HepG2 (cell line): Measurements from ENCODE around the gene LRRIQ4. TPM values are rescaled to one million over a fixed set of nuclear protein-coding genes. Genes with fewer than 3 reads are reported as not detected.

ENCODE experiments used
- CHCHD3 ChIP-seq: sonication (generic); formaldehyde crosslinking; IDR thresholded peaks from 2 replicates; pipeline ENCODE4 v1.8.0; 2022; ENCODE audit warnings: mild to moderate bottlenecking, missing genetic modification reagents, moderate library complexity
- MEF2D ChIP-seq: sonication (generic); formaldehyde crosslinking; IDR thresholded peaks from 2 replicates; pipeline ENCODE4 v1.5.1; 2020; ENCODE audit warnings: mild to moderate bottlenecking, missing genetic modification reagents
- PAX8 ChIP-seq: sonication (generic); formaldehyde crosslinking; IDR thresholded peaks from 2 replicates; pipeline ENCODE4 v1.8.0; 2022; ENCODE audit warnings: mild to moderate bottlenecking, missing genetic modification reagents, borderline replicate concordance
- SETDB1 ChIP-seq: sonication (generic); formaldehyde crosslinking; IDR thresholded peaks from 2 replicates; pipeline ENCODE4 v1.5.1; 2020; ENCODE audit warnings: missing genetic modification reagents, mild to moderate bottlenecking, borderline replicate concordance
- TAF1 ChIP-seq: sonication (generic); formaldehyde crosslinking; IDR thresholded peaks from 2 replicates; pipeline ENCODE4 v1.4.0; 2020; ENCODE audit warnings: missing genetic modification reagents
- ZNF326 ChIP-seq: sonication (generic); formaldehyde crosslinking; IDR thresholded peaks from 2 replicates; pipeline ENCODE4 v1.4.0; 2020; ENCODE audit warnings: missing genetic modification reagents, borderline replicate concordance
- ZNF609 ChIP-seq: sonication (generic); formaldehyde crosslinking; IDR thresholded peaks from 2 replicates; pipeline ENCODE4 v1.4.0; 2020; ENCODE audit warnings: mild to moderate bottlenecking, missing genetic modification reagents, borderline replicate concordance
- ZNF792 ChIP-seq: IDR thresholded peaks from 2 replicates; pipeline ENCODE4 v1.6.1; 2016
- polyA plus RNA-seq, 8 experiments: library from polyadenylated mRNA; depleted of rRNA in 3 of 8; stranded (reverse) in 7 of 8; unstranded in 1 of 8; fragments of >200 nt; fragmentation: Illumina TruSeq in 4 of 8; extraction: Trizol in 4 of 8; gene quantifications; 2 replicates each; pipeline versions ENCODE4 v1.2.1 to v1.2.3, GENCODE V29; 2011 to 2016; ENCODE audit warnings: low read depth in 4 of 8, missing spikeins in 1 of 8, mixed read lengths in 1 of 8; ENCODE audit not compliant: insufficient read depth in 1 of 8
- total RNA-seq, 5 experiments: library from RNA; depleted of rRNA; stranded (reverse); fragments of >200 nt; fragmentation: Illumina TruSeq; extraction: Trizol; gene quantifications; 2 replicates each; pipeline ENCODE4 v1.2.3, GENCODE V29; 2016; ENCODE audit warnings: low read depth in 1 of 5
- TF ChIP-seq, protein P1 (sequence below): sonication (generic); formaldehyde crosslinking; IDR thresholded peaks from 2 replicates; pipeline ENCODE4 v1.5.1; 2020; ENCODE audit warnings: mild to moderate bottlenecking, missing genetic modification reagents, borderline replicate concordance
- TF ChIP-seq, protein P2 (sequence below): sonication (generic); formaldehyde crosslinking; conservative IDR thresholded peaks from 2 replicates; pipeline ENCODE4 v1.4.0; 2020; ENCODE audit warnings: mild to moderate bottlenecking, missing genetic modification reagents, moderate library complexity
- TF ChIP-seq, protein P3 (sequence below): sonication (generic); formaldehyde crosslinking; IDR thresholded peaks from 2 replicates; pipeline ENCODE4 v1.4.0; 2020; ENCODE audit warnings: mild to moderate bottlenecking, missing genetic modification reagents

The LRRIQ4 gene
- total and polyA plus RNA-seq, 2 of the 13 experiments (the other 11 are each of a cell fraction or from before 2014, with no cell fraction given), result not detected

DNA sequence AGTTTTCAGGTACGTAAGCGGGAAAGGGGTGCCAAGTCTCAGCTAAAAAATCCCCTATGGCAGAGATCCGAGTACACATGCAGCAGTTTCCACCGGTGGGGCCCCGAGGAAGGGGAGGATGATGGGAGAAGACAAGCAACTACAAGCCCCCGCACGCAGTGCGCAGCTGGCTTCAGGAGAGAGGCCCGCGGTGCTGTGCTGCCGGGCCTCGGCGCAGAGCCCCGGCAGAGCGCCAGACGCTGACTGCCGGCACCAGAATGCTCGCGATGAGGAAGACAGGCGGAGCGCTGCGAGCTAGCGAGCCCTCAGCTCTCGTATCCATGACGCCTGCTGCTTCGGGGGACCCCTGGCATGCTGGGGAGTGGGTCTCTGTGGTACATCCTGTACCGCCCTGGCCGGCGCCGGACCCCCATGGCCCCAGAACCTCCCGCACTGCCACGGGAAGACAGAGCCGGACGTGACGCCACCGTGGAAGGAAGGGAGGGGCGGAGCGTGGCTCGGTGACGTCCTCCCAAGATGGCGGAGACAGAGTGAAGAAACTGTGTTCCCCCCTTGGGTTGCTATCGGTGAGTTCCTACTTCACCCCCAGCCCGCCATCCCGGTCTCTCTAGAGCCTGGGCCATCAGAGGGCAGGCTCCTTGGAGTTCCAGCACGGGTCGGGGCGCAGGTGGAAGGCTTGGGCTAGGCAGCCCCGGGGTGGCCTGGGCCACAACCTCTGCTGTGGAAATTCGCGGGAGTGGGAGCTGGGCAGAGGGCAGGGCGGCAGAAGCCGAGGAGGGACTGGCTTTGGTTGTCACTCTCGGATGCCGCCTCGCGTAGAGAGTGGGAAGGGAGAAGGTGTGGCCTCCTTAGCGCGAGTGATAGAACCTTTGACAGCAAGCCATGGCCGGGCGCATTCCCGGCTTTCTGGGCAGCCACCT, 39.5 kb upstream of the LRRIQ4 start, which contains the start of gene MYNN (continued):
- TF ChIP-seq, protein P1, sequence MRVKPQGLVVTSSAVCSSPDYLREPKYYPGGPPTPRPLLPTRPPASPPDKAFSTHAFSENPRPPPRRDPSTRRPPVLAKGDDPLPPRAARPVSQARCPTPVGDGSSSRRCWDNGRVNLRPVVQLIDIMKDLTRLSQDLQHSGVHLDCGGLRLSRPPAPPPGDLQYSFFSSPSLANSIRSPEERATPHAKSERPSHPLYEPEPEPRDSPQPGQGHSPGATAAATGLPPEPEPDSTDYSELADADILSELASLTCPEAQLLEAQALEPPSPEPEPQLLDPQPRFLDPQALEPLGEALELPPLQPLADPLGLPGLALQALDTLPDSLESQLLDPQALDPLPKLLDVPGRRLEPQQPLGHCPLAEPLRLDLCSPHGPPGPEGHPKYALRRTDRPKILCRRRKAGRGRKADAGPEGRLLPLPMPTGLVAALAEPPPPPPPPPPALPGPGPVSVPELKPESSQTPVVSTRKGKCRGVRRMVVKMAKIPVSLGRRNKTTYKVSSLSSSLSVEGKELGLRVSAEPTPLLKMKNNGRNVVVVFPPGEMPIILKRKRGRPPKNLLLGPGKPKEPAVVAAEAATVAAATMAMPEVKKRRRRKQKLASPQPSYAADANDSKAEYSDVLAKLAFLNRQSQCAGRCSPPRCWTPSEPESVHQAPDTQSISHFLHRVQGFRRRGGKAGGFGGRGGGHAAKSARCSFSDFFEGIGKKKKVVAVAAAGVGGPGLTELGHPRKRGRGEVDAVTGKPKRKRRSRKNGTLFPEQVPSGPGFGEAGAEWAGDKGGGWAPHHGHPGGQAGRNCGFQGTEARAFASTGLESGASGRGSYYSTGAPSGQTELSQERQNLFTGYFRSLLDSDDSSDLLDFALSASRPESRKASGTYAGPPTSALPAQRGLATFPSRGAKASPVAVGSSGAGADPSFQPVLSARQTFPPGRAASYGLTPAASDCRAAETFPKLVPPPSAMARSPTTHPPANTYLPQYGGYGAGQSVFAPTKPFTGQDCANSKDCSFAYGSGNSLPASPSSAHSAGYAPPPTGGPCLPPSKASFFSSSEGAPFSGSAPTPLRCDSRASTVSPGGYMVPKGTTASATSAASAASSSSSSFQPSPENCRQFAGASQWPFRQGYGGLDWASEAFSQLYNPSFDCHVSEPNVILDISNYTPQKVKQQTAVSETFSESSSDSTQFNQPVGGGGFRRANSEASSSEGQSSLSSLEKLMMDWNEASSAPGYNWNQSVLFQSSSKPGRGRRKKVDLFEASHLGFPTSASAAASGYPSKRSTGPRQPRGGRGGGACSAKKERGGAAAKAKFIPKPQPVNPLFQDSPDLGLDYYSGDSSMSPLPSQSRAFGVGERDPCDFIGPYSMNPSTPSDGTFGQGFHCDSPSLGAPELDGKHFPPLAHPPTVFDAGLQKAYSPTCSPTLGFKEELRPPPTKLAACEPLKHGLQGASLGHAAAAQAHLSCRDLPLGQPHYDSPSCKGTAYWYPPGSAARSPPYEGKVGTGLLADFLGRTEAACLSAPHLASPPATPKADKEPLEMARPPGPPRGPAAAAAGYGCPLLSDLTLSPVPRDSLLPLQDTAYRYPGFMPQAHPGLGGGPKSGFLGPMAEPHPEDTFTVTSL (CRISPR knock-in tag), result no peak
- TF ChIP-seq MEF2D (CRISPR knock-in tag) (0 out of 2 replicates have a peak, but pooled peaks have one; percentile 50), CHCHD3 (no peak), TAF1 (CRISPR knock-in tag) (peak; percentile 88), ZNF792 (CRISPR knock-in tag) (peak; percentile 45; the same call in 1 of the 2 replicates), SETDB1 (CRISPR knock-in tag) (no peak), PAX8 (0 out of 2 replicates have a peak, but pooled peaks have one; percentile 57), ZNF609 (CRISPR knock-in tag) (no peak; the same call in 1 of the 2 replicates), ZNF326 (CRISPR knock-in tag) (no peak)
- TF ChIP-seq, protein P2, sequence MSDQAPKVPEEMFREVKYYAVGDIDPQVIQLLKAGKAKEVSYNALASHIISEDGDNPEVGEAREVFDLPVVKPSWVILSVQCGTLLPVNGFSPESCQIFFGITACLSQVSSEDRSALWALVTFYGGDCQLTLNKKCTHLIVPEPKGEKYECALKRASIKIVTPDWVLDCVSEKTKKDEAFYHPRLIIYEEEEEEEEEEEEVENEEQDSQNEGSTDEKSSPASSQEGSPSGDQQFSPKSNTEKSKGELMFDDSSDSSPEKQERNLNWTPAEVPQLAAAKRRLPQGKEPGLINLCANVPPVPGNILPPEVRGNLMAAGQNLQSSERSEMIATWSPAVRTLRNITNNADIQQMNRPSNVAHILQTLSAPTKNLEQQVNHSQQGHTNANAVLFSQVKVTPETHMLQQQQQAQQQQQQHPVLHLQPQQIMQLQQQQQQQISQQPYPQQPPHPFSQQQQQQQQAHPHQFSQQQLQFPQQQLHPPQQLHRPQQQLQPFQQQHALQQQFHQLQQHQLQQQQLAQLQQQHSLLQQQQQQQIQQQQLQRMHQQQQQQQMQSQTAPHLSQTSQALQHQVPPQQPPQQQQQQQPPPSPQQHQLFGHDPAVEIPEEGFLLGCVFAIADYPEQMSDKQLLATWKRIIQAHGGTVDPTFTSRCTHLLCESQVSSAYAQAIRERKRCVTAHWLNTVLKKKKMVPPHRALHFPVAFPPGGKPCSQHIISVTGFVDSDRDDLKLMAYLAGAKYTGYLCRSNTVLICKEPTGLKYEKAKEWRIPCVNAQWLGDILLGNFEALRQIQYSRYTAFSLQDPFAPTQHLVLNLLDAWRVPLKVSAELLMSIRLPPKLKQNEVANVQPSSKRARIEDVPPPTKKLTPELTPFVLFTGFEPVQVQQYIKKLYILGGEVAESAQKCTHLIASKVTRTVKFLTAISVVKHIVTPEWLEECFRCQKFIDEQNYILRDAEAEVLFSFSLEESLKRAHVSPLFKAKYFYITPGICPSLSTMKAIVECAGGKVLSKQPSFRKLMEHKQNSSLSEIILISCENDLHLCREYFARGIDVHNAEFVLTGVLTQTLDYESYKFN (CRISPR knock-in tag), result no peak; the same call in 1 of the 2 replicates
- TF ChIP-seq, protein P3, sequence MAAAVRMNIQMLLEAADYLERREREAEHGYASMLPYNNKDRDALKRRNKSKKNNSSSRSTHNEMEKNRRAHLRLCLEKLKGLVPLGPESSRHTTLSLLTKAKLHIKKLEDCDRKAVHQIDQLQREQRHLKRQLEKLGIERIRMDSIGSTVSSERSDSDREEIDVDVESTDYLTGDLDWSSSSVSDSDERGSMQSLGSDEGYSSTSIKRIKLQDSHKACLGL (CRISPR knock-in tag), result peak; percentile 90
